Smooth muscle cell of bladder (primary cell): ENCODE results near the gene PABPC5. TPM values are rescaled to one million over a fixed set of nuclear protein-coding genes. Genes with fewer than 3 reads are reported as not detected.

Experiments
- total RNA-seq: library from RNA; depleted of rRNA; stranded (reverse); fragments of >200 nt; gene quantifications from 2 replicates; pipeline ENCODE4 v1.2.3, GENCODE V29; 2014

PABPC5 gene
- 1.1 and 1.6 TPM in 2 replicates for total RNA-seq

GRCh38 chrX:91434351-91435168 is at the start of gene PABPC5:
TSS of gene PABPC5 (plus strand) at chrX:91434839. CDS start at chrX:91435578, 739 bp downstream.

